Testis (tissue), 3 donors: ENCODE results near the gene IQSEC1. TPM values are rescaled to one million over a fixed set of nuclear protein-coding genes. Genes with fewer than 3 reads are reported as not detected.

Source experiments
- DNase-seq: peaks from one replicate; pipeline ENCODE4 v3.0.0-alpha.2; 2019
- H3K27ac ChIP-seq, 2 donors: fragments of 200-600 bp; sonication (generic); one replicate each; pipeline ENCODE4 v1.5.1; 2019
- H3K27me3 ChIP-seq: fragments of 200-600 bp; sonication (generic); one replicate; pipeline ENCODE4 v1.5.1; 2019
- H3K36me3 ChIP-seq: fragments of 200-600 bp; sonication (generic); one replicate; pipeline ENCODE4 v1.5.1; 2017; ENCODE audit warnings: low read depth; ENCODE audit errors: missing control alignments
- H3K4me1 ChIP-seq: fragments of 200-600 bp; sonication (generic); one replicate; pipeline ENCODE4 v1.5.1; 2019
- H3K4me3 ChIP-seq, 2 donors: fragments of 200-600 bp; sonication (generic); one replicate each; pipeline ENCODE4 v1.5.1; 2017 to 2019
- H3K9me3 ChIP-seq: fragments of 200-600 bp; sonication (generic); one replicate; pipeline ENCODE4 v1.5.1; 2017
- POLR2A ChIP-seq: fragments of 450-650 bp; IDR thresholded peaks from one replicate; pipeline ENCODE4 v1.6.1; 2017; ENCODE audit warnings: antibody characterized with exemption, mild to moderate bottlenecking, moderate library complexity
- WGBS, 2 donors: methylation state at CpG; one replicate each; pipeline ENCODE4 v1.1.5; 2018; 5-methylcytosine and 5-hydroxymethylcytosine counted together
- intact Hi-C: fragments of 100-400 bp; cut with DNase I; formaldehyde crosslinking; loops from one replicate; pipeline ENCODE4 v1.15.1; 2023; ENCODE audit warnings: low total_unique reads
- polyA plus RNA-seq: library from polyadenylated mRNA; stranded (reverse); fragments of 350-450 nt; fragmentation: Illumina TruSeq; extraction: RNeasy Lipid Tissue Mini Kit (QIAGEN cat#74804); gene quantifications from one replicate; pipeline ENCODE4 v1.2.3, GENCODE V29; 2014; ENCODE audit warnings: low read depth, low replicate concordance; ENCODE audit not compliant: insufficient read depth
- total RNA-seq, 2 donors: library from RNA; depleted of rRNA; stranded (reverse); fragments of >200 nt; gene quantifications; one replicate each; pipeline ENCODE4 v1.2.3, GENCODE V29; 2016
- TF ChIP-seq, protein P1 (sequence below), 3 experiments: fragments of 450-650 bp in 2 of 3; fragments of 200-600 bp in 1 of 3; sonication (generic) in 1 of 3; IDR thresholded peaks; one replicate each; pipeline ENCODE4 v1.5.1; 2016 to 2019; ENCODE audit warnings: antibody characterized with exemption in 3 of 3, mild to moderate bottlenecking in 2 of 3, moderate library complexity in 1 of 3

The IQSEC1 gene
- total and polyA plus RNA-seq, 3 donors from 2014 or later, result 32.9 to 89.4 (median 74.3) TPM

DNA sequence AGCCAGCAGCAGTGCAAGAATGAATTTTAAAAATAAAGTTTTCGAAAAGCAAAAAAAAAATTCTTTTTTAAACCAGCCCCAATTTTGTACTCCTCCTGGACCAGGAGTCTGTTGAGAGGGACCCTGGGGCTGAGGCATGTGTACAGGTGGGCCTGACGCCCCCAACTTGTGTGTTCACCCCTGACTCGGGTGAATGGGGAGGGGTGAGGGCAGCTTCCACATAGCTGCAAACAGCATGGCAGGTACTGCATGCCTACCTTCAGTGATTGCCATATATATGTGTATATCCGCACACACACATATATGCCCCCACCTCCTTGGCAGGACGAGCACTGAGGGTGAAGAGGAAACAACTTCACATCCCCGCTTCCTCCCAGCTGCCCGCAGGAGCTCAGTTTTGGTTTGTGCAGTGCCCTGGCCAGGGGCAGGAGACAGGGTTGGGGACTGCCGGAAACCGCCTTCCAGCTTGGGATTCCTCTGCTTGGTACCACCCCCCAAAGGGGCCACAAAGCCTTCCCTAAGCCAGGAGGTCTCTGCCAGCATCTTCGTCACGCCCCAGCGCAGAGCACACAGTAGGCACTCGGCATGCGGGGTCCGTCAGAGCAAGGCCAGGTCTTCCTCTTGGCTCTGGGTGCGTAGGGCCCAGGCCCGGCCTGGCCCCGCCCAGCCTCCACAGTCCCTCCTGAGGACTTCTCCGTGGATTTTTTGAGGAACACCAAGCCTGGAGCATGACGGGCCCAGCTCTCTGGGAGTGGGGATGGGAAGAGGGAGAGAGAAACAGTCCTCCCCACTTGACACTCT is 170.0 kb downstream of the IQSEC1 start:
- DNase-seq, result no peak
- no peaks in the 10 kb centered on the region for H3K27me3 ChIP-seq
- TF ChIP-seq POLR2A, result no peak
- TF ChIP-seq, protein P1, sequence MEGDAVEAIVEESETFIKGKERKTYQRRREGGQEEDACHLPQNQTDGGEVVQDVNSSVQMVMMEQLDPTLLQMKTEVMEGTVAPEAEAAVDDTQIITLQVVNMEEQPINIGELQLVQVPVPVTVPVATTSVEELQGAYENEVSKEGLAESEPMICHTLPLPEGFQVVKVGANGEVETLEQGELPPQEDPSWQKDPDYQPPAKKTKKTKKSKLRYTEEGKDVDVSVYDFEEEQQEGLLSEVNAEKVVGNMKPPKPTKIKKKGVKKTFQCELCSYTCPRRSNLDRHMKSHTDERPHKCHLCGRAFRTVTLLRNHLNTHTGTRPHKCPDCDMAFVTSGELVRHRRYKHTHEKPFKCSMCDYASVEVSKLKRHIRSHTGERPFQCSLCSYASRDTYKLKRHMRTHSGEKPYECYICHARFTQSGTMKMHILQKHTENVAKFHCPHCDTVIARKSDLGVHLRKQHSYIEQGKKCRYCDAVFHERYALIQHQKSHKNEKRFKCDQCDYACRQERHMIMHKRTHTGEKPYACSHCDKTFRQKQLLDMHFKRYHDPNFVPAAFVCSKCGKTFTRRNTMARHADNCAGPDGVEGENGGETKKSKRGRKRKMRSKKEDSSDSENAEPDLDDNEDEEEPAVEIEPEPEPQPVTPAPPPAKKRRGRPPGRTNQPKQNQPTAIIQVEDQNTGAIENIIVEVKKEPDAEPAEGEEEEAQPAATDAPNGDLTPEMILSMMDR (IDR thresholded peaks at IDR 0.05), result no peak
- WGBS, 2 donors, result 88 to 89% methylated on average over 17 to 20 of the region's 20 CpGs
- H3K4me1 ChIP-seq, result peaks cover 3% of the 10 kb centered on the region
- H3K9me3 ChIP-seq, result no peaks in the 10 kb centered on the region
- H3K27ac ChIP-seq, result no peak overlapping the region
- H3K4me3 ChIP-seq, result no peak overlapping the region
- intact Hi-C loops, result no loop called here
- H3K36me3 ChIP-seq, result no peaks in the 10 kb centered on the region

DNA sequence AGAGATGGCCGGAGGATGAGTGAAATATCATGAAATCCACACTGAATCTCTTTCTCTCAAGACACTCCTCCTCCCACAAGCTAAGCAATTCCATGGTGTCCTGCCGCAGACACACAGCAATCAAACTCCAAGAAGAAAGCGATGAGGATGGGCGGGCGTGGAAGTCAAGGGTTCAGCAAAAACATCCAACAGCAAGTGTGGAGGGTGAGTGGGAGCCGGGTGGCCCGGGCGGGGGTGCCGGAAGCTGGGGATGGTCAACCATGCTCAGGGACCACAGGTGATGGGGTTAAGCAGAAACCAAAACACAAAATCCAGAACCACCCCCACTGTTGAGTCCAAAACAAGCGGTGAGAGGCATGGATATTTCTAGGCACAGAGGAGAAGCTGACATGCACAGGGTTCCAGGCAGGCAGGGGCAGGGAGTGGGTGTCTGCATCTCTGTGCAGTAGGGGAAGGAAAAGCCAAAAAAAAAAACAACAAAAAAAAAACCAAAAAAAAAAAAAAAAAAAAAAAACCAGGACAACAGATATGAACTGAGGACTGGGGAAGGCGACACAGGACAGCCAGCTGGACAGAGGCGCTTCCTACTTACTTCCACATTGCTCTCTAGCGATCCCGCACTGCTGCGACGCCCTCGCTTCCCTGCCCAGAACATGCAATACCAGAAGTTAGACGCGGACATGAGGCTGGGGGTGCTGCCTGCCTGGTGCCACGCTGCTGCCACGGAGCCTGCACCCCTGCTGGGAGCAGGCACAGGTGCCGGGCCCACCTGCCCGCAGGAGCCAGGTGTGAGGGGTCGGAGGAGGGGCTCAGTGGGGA is 170.8 kb downstream of the IQSEC1 start:
- H3K4me1 ChIP-seq, result peaks cover 7% of the 10 kb centered on the region
- no peaks in the 10 kb centered on the region for H3K27me3 ChIP-seq
- no peaks in the 10 kb centered on the region for H3K36me3 ChIP-seq
- TF ChIP-seq POLR2A, result no peak
- TF ChIP-seq, protein P1 (IDR thresholded peaks at IDR 0.05), result no peak
- intact Hi-C loops, result no loop called here
- H3K27ac ChIP-seq, result no peak overlapping the region
- WGBS, 2 donors, result 89 to 95% methylated on average over 24 of the region's 24 CpGs
- no peaks in the 10 kb centered on the region for H3K9me3 ChIP-seq
- no peak overlapping the region for H3K4me3 ChIP-seq
- no peak for DNase-seq

DNA sequence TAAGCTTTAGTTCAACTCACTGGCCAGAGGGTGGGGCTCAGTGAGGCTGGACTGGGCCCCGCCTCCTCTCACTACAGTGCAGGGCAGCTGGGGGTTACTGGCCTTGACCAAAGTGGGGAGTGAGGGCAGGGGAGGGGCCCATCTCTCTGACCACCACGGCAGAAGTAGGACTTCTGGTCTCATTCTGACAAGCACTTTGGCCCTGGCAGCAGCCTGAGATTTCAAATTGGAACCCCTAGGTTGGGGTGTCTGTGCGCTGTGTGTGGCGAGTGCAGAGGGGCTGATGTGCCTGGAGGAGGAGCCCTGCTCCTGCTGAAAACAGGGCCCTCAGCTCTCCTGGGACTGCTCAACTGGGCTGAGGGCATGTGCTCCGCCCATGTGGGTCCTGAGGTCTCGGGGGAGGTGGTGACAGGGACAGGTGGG is 171.6 kb downstream of the IQSEC1 start:
- H3K4me1 ChIP-seq, result peaks cover 7% of the 10 kb centered on the region
- H3K36me3 ChIP-seq, result no peaks in the 10 kb centered on the region
- H3K27me3 ChIP-seq, result no peaks in the 10 kb centered on the region
- no peaks in the 10 kb centered on the region for H3K9me3 ChIP-seq
- intact Hi-C loops, result no loop called here
- no peak overlapping the region for H3K4me3 ChIP-seq
- WGBS, 2 donors, result 61 to 75% methylated on average over 4 to 6 of the region's 6 CpGs
- DNase-seq, result no peak
- TF ChIP-seq, protein P1 (IDR thresholded peaks at IDR 0.05), result no peak
- TF ChIP-seq POLR2A, result no peak
- H3K27ac ChIP-seq, result no peak overlapping the region

DNA sequence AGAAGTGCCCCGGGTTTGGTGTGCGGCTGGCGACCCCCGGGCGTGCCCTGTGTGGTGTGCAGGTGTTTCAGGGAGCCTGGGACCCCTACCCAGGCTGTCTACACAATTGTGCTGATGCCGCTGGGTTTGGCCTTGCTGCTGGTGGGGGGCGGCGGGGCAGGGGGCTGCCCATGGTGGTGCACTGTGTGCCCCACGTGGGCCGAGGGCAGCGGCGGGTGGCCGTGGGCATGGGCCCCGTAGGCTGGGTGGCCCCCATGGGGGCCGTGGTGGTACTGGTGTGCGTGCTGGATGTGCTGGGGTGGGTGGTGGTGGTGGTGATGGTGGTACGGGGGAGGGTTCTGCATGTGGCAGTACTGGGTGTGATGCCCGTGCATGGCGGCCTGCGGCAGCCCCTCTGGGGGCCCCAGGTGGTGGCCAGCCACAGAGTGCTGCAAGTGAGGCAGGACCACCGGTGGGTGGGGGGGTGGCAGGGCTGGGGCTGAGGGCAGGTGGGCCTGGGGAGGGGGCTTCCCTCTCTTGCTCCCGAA is 172.3 kb downstream of the IQSEC1 start:
- H3K4me1 ChIP-seq, result peaks cover 9% of the 10 kb centered on the region
- TF ChIP-seq POLR2A, result no peak
- TF ChIP-seq, protein P1 (IDR thresholded peaks at IDR 0.05), result no peak
- intact Hi-C loops, result no loop called here
- DNase-seq, result no peak
- 92 to 96% methylated on average over 5 to 22 of the region's 22 CpGs for WGBS, 2 donors
- H3K4me3 ChIP-seq, result no peak overlapping the region
- no peaks in the 10 kb centered on the region for H3K36me3 ChIP-seq
- H3K27ac ChIP-seq, result no peak overlapping the region
- H3K9me3 ChIP-seq, result no peaks in the 10 kb centered on the region
- no peaks in the 10 kb centered on the region for H3K27me3 ChIP-seq
